ENCODE measurements around the gene PTPRR.

Gene PTPRR

GRCh38 chr12:70920251-70920851, at the start of gene PTPRR:
Gene PTPRR (minus strand): TSS chr12:70920738. CDS start chr12:70920390, 348 bp downstream.
- no peaks in the 10 kb centered on the region for H3K36me3 ChIP-seq (ENCODE audit: control insufficient read depth, insufficient read depth, low read length)
- no peaks in the 10 kb centered on the region for H3K9me3 ChIP-seq (ENCODE audit: control insufficient read depth, insufficient read depth, low read length)
- peaks cover 2% of the 10 kb centered on the region for H3K4me1 ChIP-seq (ENCODE audit: control insufficient read depth, insufficient read depth, low read length)
- peaks cover 19% of the 10 kb centered on the region for H3K27me3 ChIP-seq (ENCODE audit: control insufficient read depth, insufficient read depth, low read length)
- peak within 1 kb of the TSS; percentile 65 for H3K4me3 ChIP-seq (ENCODE audit: low read depth, low read length)
- no peak within 1 kb of the TSS for H3K9ac ChIP-seq (ENCODE audit: low read depth, low read length)

DNA sequence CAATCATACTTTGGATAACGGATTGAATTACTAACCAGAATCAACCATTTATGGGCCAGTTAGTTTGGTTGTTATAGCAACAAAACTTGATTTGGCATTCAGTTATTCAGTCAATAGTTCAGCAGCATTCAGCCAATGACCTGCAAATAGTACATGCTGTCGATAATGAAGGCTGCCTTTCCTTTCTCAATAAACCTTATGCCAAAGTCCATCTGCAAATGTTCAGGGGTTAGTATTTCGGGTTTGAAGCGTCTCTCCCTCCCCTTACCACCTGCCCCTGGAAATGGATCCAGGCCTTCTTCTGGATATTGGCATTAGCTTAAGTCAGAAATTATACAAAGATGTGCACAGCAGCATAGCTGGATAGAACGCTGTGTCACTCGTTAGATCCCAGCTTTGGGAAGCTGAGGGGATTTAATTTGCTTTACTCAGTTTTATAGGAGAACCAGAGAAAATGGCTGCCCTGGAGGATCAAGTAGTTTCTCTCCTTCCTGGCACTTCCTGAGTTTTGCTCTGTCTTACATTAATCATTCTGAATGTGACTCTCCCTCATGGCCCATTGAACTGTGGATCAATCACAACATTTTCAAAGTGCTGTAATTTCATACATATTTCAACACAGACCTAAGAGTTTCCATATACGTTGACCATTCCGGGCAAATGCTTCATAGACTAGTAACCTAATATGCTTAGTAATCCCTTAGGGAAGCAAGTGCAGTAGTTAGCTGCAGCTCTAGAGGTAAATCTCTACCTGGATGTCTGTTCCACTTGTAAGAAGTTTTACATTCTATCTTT, 46.7 kb upstream of the PTPRR start:
- Histone ChIP-seq H3K27me3 (ENCODE audit: control insufficient read depth, insufficient read depth, low read length) (no peaks in the 10 kb centered on the region), H3K4me1 (ENCODE audit: control insufficient read depth, insufficient read depth, low read length) (no peaks in the 10 kb centered on the region), H3K4me3 (ENCODE audit: low read depth, low read length) (no peak overlapping the region), H3K9ac (ENCODE audit: low read depth, low read length) (no peak overlapping the region), H3K9me3 (ENCODE audit: control insufficient read depth, insufficient read depth, low read length) (no peaks in the 10 kb centered on the region), H3K36me3 (ENCODE audit: control insufficient read depth, insufficient read depth, low read length) (no peaks in the 10 kb centered on the region)

DNA sequence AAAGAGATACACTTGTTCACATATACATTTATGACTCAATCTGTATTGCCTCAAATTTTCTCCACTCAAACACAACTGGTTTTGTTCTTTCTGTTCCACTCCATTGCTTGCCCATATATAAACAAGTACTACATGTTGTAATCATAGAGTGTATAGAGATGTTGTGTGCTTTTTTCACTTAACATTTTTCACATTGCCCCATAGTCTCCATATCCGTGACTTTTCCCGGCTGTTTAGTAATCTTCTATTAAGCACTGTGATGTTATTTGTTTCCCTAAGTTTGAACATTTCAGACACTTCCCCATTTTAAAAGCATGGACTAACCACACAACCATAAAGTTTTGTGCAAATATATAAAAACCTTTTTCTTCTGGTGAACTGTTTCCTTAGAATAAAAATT, 45.5 kb upstream of the PTPRR start:
- H3K4me1 ChIP-seq (ENCODE audit: control insufficient read depth, insufficient read depth, low read length), result no peaks in the 10 kb centered on the region
- no peaks in the 10 kb centered on the region for H3K9me3 ChIP-seq (ENCODE audit: control insufficient read depth, insufficient read depth, low read length)
- H3K36me3 ChIP-seq (ENCODE audit: control insufficient read depth, insufficient read depth, low read length), result no peaks in the 10 kb centered on the region
- H3K27me3 ChIP-seq (ENCODE audit: control insufficient read depth, insufficient read depth, low read length), result no peaks in the 10 kb centered on the region
- no peak overlapping the region for H3K4me3 ChIP-seq (ENCODE audit: low read depth, low read length)
- no peak overlapping the region for H3K9ac ChIP-seq (ENCODE audit: low read depth, low read length)

DNA sequence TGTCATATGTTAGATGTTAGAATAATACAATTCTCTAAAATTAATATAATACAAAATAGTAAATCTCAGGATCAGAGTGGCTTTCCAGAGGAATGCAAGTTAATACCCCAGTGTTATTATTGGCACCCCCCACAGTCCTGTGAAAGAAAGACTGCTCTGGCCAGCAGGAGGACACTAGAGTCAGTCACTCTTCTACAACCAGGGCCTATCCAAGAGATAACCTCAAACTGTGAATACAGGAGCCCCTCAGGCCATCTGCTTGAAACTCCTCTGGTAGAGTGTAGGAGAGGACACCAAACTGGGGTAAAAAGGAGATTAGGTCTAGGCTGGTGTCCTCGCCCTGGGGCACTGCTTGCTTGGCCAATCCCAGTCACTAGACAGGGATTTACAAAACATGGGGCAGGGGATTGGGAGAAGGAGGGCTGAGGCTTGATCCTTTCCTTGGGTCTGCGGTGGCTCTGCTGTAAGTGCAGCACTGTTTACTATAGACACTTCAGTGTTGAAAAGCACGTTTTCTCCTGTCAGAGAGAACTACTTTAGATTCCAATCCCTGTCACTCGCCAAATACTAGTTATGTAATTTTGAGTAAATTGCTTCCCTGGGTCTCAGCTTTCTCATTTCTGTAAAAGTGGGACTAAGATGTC, 44.5 kb upstream of the PTPRR start:
- H3K4me1 ChIP-seq (ENCODE audit: control insufficient read depth, insufficient read depth, low read length), result no peaks in the 10 kb centered on the region
- H3K27me3 ChIP-seq (ENCODE audit: control insufficient read depth, insufficient read depth, low read length), result no peaks in the 10 kb centered on the region
- no peak overlapping the region for H3K4me3 ChIP-seq (ENCODE audit: low read depth, low read length)
- H3K9me3 ChIP-seq (ENCODE audit: control insufficient read depth, insufficient read depth, low read length), result no peaks in the 10 kb centered on the region
- no peak overlapping the region for H3K9ac ChIP-seq (ENCODE audit: low read depth, low read length)
- H3K36me3 ChIP-seq (ENCODE audit: control insufficient read depth, insufficient read depth, low read length), result no peaks in the 10 kb centered on the region

GRCh38 chr12:70963081-70963660, 42.6 kb upstream of the PTPRR start:
- no peak overlapping the region for H3K9ac ChIP-seq (ENCODE audit: low read depth, low read length)
- H3K9me3 ChIP-seq (ENCODE audit: control insufficient read depth, insufficient read depth, low read length), result no peaks in the 10 kb centered on the region
- no peaks in the 10 kb centered on the region for H3K4me1 ChIP-seq (ENCODE audit: control insufficient read depth, insufficient read depth, low read length)
- H3K27me3 ChIP-seq (ENCODE audit: control insufficient read depth, insufficient read depth, low read length), result no peaks in the 10 kb centered on the region
- H3K36me3 ChIP-seq (ENCODE audit: control insufficient read depth, insufficient read depth, low read length), result no peaks in the 10 kb centered on the region
- H3K4me3 ChIP-seq (ENCODE audit: low read depth, low read length), result no peak overlapping the region

- no peak overlapping the region for H3K9ac ChIP-seq (ENCODE audit: low read depth, low read length)
- no peaks in the 10 kb centered on the region for H3K4me1 ChIP-seq (ENCODE audit: control insufficient read depth, insufficient read depth, low read length)
- no peaks in the 10 kb centered on the region for H3K27me3 ChIP-seq (ENCODE audit: control insufficient read depth, insufficient read depth, low read length)
- H3K36me3 ChIP-seq (ENCODE audit: control insufficient read depth, insufficient read depth, low read length), result no peaks in the 10 kb centered on the region
- no peak overlapping the region for H3K4me3 ChIP-seq (ENCODE audit: low read depth, low read length)
- H3K9me3 ChIP-seq (ENCODE audit: control insufficient read depth, insufficient read depth, low read length), result no peaks in the 10 kb centered on the region
Observed at GRCh38 chr12:70962226-70962794, 41.8 kb upstream of the PTPRR start.

DNA sequence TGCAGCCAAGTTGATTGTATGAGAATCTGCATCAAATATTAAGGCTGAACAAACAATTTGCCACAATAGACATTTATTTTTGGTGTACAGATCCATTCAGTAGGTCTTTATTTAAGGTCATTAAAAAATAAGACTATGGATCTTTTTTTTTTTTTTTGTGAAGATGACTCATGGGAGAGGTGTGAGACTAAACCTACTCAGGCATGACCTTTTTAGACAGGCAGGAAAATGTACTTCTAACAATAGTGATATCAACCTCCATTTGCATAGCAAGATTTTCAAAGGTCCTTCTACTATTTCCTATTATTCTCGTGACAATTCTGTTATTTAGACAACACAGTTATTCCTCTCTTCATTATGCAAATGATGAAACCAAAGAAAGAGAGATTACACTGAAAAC, 39.9 kb upstream of the PTPRR start:
- H3K4me3 ChIP-seq (ENCODE audit: low read depth, low read length), result no peak overlapping the region
- H3K9me3 ChIP-seq (ENCODE audit: control insufficient read depth, insufficient read depth, low read length), result no peaks in the 10 kb centered on the region
- no peaks in the 10 kb centered on the region for H3K36me3 ChIP-seq (ENCODE audit: control insufficient read depth, insufficient read depth, low read length)
- H3K4me1 ChIP-seq (ENCODE audit: control insufficient read depth, insufficient read depth, low read length), result no peaks in the 10 kb centered on the region
- no peak overlapping the region for H3K9ac ChIP-seq (ENCODE audit: low read depth, low read length)
- H3K27me3 ChIP-seq (ENCODE audit: control insufficient read depth, insufficient read depth, low read length), result no peaks in the 10 kb centered on the region

DNA sequence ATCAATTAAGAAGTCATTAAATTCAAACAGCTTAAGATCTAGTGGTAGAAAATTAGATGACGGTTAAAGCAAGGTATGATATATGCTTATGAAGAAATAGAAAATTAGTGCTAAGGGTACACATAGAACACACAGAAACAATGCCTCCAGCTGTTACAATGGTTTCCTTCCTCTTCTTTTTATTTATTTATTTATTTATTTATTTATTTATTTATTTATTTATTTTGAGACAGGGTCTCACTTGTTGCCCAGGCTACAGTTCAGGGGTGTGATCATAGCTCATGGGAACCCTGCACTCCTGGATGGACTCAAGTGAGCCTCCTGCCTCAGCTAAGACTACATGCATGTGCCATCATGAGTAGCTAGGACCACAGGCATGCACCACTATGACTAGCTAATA, 34.9 kb upstream of the PTPRR start:
- Histone ChIP-seq H3K27me3 (ENCODE audit: control insufficient read depth, insufficient read depth, low read length) (no peaks in the 10 kb centered on the region), H3K36me3 (ENCODE audit: control insufficient read depth, insufficient read depth, low read length) (no peaks in the 10 kb centered on the region), H3K9ac (ENCODE audit: low read depth, low read length) (no peak overlapping the region), H3K9me3 (ENCODE audit: control insufficient read depth, insufficient read depth, low read length) (no peaks in the 10 kb centered on the region), H3K4me3 (ENCODE audit: low read depth, low read length) (no peak overlapping the region), H3K4me1 (ENCODE audit: control insufficient read depth, insufficient read depth, low read length) (no peaks in the 10 kb centered on the region)

- no peaks in the 10 kb centered on the region for H3K9me3 ChIP-seq (ENCODE audit: control insufficient read depth, insufficient read depth, low read length)
- H3K4me1 ChIP-seq (ENCODE audit: control insufficient read depth, insufficient read depth, low read length), result no peaks in the 10 kb centered on the region
- no peaks in the 10 kb centered on the region for H3K27me3 ChIP-seq (ENCODE audit: control insufficient read depth, insufficient read depth, low read length)
- no peak overlapping the region for H3K9ac ChIP-seq (ENCODE audit: low read depth, low read length)
- no peaks in the 10 kb centered on the region for H3K36me3 ChIP-seq (ENCODE audit: control insufficient read depth, insufficient read depth, low read length)
- H3K4me3 ChIP-seq (ENCODE audit: low read depth, low read length), result no peak overlapping the region
Observed at GRCh38 chr12:70950451-70950850, 29.9 kb upstream of the PTPRR start.

- no peaks in the 10 kb centered on the region for H3K4me1 ChIP-seq (ENCODE audit: control insufficient read depth, insufficient read depth, low read length)
Observed at GRCh38 chr12:70948976-70949336, 28.4 kb upstream of the PTPRR start.

GRCh38 chr12:70948236-70948975, 27.9 kb upstream of the PTPRR start:
- no peaks in the 10 kb centered on the region for H3K9me3 ChIP-seq (ENCODE audit: control insufficient read depth, insufficient read depth, low read length)
- H3K4me1 ChIP-seq (ENCODE audit: control insufficient read depth, insufficient read depth, low read length), result no peaks in the 10 kb centered on the region
- no peaks in the 10 kb centered on the region for H3K27me3 ChIP-seq (ENCODE audit: control insufficient read depth, insufficient read depth, low read length)
- H3K9ac ChIP-seq (ENCODE audit: low read depth, low read length), result no peak overlapping the region
- H3K4me3 ChIP-seq (ENCODE audit: low read depth, low read length), result no peak overlapping the region
- H3K36me3 ChIP-seq (ENCODE audit: control insufficient read depth, insufficient read depth, low read length), result no peaks in the 10 kb centered on the region

More at GRCh38 chr12:70948976-70949336, 28.4 kb upstream of the PTPRR start:
- Histone ChIP-seq H3K9me3 (ENCODE audit: control insufficient read depth, insufficient read depth, low read length) (no peaks in the 10 kb centered on the region), H3K27me3 (ENCODE audit: control insufficient read depth, insufficient read depth, low read length) (no peaks in the 10 kb centered on the region), H3K9ac (ENCODE audit: low read depth, low read length) (no peak overlapping the region), H3K36me3 (ENCODE audit: control insufficient read depth, insufficient read depth, low read length) (no peaks in the 10 kb centered on the region), H3K4me3 (ENCODE audit: low read depth, low read length) (no peak overlapping the region)

Measured in iPS-15b (cell line).